GM19043 (cell line): Measurements from ENCODE around the gene AKAP17A.
A peak's percentile ranks its signal among the peaks of the same experiment; 100 is the strongest.
"Not testable (repeated sequence)": the region's sequence is repeated elsewhere in the genome, so short reads cannot be mapped to it uniquely, and the experiment has no call there.

Experiments
- ATAC-seq: cut with Tn5 transposase; IDR thresholded peaks from one replicate; pipeline ENCODE4 v1.9.1; 2021; ENCODE audit warnings: low read depth; ENCODE audit not compliant: unreplicated experiment

The AKAP17A gene, protein sequence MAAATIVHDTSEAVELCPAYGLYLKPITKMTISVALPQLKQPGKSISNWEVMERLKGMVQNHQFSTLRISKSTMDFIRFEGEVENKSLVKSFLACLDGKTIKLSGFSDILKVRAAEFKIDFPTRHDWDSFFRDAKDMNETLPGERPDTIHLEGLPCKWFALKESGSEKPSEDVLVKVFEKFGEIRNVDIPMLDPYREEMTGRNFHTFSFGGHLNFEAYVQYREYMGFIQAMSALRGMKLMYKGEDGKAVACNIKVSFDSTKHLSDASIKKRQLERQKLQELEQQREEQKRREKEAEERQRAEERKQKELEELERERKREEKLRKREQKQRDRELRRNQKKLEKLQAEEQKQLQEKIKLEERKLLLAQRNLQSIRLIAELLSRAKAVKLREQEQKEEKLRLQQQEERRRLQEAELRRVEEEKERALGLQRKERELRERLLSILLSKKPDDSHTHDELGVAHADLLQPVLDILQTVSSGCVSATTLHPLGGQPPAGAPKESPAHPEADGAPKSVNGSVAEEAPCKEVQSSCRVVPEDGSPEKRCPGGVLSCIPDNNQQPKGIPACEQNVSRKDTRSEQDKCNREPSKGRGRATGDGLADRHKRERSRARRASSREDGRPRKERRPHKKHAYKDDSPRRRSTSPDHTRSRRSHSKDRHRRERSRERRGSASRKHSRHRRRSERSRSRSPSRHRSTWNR

DNA sequence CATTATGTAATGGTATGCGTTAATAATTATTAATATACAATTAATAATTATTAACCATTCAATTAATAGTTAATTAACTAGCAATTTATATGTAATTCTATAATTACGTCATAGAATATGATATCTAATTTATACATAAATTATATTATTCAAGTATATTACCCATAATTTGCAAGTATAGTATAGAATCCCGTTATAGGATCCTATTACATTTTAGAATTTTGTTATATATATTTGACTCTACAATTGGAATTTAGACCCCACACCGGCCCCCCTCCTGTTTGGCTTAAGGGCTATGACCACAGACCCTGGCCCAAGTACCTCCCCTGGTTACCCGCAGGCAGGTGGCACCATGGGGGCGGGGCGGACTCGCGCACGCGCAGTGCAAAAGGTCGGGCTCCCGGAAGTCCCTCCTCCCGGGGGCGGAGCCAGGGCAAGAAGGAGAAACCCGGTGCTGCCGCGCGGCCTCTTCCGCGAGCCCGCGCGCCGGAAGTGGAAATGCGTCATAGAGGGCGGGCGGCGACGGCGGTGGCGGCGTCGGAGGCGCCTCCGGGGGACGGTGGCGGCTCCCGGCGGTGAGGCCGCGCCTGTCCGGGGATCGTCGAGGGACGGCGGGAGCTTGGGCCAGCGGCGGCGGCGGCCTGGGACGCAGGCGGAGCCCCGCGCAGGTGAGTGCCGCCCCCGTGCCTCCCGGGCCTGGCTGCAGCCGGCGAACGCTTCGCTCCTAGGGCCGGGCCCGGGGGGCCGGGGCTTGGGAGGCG lies at the start of gene AKAP17A:
AKAP17A (plus strand) TSS at position 503 of the 761 bp plus-strand sequence. CDS start 1,859 bp downstream, outside the sequence.
- peak; percentile 80 for ATAC-seq

GRCh38 chrX:1542994-1543725 lies 48.2 kb upstream of the AKAP17A start:
- no peak for ATAC-seq

DNA sequence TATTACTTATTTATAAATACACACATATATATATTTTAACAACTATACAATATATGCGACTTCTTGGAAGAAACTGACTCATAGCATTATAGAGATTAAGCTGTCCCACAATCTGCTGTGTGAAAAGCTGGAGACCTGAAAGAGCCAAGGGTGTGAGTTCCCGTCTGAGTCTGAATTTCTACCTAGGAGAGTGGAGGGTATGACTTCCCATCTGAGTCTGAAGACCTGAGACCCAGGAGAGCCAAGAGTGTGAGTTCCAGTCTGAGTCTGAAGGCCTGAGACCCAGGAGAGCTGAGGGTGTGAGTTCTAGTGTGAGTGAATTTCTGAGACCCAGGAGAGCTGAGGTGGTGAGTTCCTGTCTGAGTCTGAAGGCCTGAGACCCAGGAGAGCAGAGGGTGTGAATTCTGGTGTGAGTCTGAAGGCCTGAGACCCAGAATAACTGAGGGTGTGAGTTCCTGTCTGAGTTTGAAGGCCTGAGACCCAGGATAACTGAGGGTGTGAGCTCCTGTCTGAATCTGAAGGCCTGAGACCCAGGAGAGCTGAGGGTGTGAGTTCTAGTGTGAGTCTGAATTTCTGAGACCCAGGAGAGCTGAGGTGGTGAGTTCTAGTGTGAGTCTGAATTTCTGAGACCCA lies 45.5 kb upstream of the AKAP17A start:
- ATAC-seq, result no peak

DNA sequence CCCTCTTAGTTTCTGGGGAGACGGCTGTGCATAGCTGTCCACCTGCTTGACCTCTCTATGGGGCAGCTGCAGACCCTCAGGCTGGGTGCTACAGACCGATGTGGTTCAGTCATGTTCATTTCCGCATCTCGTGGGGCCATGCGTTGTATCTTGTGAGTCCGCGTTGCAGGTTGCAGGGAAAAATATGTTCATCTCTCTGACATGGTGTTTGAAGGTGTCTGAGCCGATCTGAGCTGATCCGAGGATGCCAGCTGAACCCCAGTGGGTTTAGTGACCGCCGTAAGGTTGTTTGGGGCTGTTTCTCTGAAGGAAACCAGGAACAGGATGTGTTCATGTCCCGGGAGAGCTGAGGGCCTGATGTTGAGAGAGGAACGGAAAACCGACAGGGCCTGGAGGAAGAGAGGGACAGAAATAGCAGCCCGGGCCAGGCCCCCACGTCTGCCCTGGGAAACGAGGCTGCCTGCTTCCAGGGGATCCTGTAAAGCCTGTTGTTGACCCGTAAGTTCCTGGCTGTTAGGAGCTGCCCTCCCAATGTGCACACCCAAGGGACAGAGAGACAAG lies 44.6 kb upstream of the AKAP17A start:
- no peak for ATAC-seq

DNA sequence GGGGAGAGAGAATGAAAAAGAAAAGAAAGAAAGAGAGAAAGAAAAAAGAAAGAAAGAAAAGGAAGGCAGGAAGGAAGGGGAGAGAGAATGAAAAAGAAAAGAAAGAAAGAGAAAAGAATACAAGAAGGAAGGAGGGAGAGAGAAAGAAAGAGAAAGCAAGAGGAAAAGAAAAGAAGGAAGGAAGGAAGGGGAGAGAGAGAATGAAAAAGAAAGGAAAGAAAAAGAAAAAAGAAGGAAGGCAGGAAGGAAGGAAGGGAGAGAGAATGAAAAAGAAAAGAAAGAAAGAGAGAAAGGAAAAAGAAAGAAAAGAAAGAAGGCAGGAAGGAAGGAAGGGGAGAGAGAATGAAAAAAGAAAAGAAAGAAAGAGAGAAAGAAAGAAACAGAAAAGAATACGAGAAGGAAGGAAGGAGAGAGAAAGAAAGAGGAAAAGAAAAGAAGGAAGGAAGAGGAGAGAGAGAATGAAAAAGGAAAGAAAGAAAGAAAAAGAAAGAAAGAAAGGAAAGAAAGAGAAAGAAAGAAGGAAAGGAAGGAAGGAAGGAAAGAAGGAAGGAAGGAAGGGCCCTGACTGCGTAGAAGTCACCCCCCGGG lies 39.4 kb upstream of the AKAP17A start:
- ATAC-seq, result no peak

DNA sequence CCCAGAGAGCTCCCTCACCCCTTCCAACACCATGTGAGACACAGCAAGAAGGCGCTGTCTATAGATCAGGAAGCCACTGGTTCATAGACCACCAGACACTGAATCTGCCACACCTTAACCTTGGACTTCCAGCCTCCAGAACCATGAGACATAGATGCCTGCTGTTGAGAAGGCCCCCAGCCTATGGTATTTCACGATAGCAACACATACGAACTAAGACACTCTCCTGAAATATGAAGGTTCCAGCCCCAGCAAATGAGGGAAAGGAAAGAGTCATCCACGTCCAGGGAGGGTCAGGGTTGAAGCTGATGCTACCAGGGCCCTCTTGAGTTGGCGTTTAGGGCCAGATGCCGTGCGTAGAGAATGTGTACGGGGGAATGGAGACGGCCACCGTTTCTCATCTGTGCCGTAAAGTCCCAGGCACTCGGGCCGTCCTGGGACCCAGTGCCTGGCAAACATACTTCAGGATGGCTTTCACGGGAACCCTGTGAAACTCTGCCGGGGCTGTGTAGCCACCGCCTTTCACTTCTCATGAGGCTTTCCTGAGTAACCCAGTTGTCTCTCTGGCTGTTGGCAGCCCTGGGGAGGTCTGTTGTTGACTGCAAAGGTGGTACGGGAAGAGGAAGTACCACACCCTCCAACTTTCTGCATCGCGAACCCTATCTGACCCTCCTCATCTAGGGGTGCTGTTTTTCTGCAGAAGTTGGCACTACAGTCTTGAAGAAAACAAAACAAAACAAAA lies 36.8 kb upstream of the AKAP17A start:
- no peak for ATAC-seq

GRCh38 chrX:1555370-1555769 lies 36.0 kb upstream of the AKAP17A start:
- ATAC-seq, result no peak

DNA sequence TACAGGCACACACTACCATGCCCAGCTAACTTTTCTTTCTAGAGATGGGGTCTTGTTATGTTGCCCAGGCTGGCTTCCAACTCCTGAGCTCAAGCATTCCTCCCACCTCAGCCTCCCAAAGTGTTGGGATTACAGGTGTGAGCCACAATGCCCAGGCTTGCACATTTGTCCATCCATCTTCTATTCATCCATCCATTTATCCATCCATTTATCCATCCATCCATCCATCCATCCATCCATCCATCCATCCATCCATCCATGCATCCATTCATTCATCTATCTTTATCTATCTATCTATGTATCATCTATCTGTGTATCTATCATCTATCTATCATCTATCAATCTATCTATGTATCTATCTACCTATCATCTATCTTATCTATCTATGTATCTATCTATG lies 34.0 kb upstream of the AKAP17A start:
- ATAC-seq, result not testable (repeated sequence)

DNA sequence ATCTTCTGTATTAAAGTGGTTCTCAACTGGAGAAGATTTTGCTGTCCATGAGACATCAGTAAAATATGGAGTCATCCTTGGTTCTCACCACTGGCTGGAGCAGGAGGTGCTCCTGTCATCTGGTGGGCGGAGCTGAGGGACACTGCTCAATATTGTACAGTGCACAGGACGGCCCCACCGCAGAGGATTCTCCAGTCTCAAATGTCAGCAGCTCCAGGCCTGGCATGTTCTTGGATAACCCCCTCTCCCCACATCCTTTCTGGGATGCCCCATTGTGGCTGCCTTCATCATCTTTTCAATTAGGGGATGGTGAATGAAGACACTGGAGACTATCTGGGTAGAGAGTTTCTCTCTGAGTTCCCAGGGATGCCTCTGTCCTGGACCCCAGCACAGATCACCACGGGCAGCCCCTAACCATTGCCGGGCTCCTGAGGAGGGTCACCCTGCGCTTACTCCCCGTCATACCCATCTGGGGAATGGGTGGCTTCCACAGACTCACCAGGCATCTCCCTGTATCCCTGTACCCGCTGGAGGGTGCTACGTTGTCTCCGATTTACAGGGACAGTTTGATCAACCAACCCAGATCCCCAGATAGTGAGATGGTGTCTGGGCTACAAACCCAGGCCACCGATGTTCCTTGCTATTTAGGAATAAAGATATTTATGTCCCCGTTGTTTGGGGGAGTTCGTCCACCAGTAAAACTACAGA lies 32.5 kb upstream of the AKAP17A start:
- ATAC-seq, result no peak

GRCh38 chrX:1561164-1561563 lies 30.2 kb upstream of the AKAP17A start:
- ATAC-seq, result no peak

- not testable (repeated sequence) for ATAC-seq
Observed at GRCh38 chrX:1564077-1564476, 27.3 kb upstream of the AKAP17A start.

DNA sequence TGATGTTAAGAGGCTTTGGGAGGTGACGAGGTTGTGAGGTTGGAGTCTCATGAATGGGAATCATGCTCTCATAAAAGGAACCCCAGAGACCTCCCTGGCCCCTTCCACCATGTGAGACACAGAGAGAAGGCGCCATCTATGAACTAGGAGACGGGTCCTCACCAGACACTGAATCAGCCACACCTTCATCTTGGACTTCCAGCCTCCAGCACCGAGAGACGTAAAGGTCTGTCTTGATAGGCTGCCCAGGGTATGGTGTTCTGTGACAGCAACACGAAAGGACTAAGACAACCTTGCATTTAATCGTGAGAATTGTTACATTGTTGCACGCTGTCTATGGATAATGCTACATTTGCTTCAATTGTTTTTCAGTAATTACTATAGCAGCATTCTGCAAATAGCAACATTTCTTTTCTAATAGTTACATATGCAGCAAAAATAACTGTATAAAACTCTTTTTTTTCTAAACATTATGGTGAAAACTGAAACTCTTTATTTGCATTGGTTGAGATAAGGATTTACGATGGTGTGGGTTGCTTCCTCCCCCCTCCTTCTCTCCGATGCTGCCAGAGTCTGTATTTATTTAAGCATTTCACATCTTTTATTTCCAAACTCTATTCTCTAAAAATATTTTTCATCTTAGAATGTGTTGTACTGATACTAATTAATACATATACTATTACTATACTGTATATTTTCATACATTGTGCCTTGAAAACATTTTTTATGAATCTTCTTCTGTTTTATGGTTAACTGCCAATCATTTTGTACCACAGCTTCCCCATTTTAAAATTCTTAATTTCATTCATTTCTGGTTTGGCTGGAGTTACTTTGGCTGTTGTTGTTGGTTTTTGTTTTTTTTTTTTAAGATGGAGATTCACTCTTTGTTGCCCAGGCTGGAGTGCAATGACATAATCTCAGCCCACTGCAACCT lies 26.4 kb upstream of the AKAP17A start:
- no peak for ATAC-seq

DNA sequence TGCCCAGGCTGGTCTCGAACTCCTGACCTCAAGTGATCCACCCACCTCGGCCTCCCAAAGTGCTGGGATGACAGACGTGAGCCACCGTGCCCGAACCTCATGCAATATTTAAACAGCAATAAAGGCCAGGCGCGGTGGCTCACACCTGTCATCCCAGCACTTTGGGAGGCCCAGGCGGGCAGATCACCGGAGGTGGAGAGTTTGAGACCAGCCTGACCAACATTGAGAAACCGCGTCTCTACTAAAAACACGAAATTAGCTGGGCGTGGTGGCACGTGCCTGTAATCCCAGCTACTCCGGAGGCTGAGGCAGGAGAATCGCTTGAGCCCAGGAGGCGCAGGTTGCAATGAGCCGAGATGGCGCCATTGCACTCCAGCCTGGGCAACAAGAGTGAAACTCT lies 17.2 kb upstream of the AKAP17A start:
- ATAC-seq, result not testable (repeated sequence)

DNA sequence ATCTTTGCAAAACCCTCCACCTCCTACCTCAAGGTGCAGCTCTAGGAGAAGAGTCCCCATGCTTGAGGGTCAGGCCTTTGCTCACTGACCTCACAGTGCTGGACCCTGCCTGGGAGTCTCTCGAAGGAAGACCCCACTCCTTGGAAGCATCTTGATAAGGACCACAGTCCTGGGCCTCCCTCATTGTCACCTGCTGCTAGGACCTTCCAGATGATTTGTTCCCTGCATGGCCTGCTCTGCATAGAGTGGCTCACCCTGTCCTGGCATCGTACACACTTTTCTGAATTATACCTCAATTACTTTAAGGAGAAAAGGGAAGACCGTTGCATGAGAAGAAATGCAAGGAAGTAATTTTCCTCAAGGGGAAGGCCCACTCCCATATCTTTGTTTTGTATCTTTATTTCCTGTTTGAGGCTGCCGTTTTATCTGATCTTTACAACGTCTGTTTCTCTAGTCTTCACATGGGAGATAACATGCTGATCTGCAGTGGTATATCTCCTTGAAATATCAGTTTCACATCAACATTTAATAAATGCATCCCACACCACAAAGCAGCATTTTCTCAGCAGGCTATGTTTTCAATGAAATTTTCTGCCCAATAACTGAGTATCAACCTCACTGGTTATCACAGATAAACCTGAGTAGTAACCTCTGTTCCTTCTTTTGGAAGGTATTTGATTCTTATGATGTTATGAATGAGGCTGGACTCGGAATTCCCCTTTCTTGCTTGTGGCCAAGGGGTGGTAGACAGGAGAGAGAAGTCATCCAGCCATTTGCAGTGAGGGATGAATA lies 15.0 kb upstream of the AKAP17A start:
- no peak for ATAC-seq

DNA sequence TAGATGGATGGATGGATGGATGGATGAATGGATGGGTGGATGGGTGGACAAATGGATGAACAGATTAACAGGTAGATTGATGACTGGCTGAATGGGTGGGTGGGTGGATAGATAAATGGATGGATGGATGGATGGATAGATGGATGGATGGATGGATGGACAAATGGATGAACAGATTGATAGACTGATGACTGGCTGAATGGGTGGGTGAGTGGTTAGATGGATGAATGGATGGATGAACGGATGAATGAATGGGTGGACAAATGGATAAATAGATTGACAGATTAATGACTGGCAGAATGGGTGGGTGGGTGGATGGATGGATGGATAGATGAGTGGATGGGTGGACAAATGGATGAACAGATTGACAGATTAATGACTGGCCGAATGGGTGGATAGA lies 13.6 kb upstream of the AKAP17A start:
- no peak for ATAC-seq

DNA sequence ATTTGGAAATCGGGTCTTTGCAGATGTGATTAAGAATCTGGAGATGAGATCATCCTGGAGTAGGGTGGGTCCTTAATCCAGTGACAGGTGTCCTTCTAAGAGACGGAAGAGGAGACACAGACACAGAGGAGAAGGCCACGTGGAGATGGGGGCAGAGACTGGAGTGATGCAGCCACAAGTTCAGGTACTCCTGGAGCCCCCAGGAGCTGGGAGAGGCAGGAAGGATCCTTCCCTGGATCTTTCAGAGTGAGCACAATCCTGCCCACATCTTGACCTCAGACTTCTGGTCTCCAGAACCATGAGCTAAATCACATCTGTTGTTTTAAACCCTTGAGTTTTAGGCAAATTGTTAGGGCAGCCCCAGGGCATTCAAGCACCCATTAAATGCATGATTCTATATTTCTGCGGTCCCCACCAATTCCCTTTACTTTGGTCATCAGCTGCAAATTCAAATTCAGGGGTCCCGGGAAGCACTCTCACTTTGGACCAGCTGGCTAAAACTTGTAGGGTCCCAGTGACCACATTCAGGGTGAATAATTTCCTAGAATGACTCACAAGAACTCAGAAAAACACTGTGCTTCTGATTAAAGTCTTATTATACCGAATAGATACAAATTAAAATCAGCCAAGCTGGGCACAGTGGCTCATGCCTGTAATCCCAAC lies 12.8 kb upstream of the AKAP17A start:
- ATAC-seq, result no peak
